Measurements from ENCODE around the gene GSX2.
"Not testable (repeated sequence)": the region's sequence is repeated elsewhere in the genome, so short reads cannot be mapped to it uniquely, and the experiment has no call there.

GSX2 gene

DNA sequence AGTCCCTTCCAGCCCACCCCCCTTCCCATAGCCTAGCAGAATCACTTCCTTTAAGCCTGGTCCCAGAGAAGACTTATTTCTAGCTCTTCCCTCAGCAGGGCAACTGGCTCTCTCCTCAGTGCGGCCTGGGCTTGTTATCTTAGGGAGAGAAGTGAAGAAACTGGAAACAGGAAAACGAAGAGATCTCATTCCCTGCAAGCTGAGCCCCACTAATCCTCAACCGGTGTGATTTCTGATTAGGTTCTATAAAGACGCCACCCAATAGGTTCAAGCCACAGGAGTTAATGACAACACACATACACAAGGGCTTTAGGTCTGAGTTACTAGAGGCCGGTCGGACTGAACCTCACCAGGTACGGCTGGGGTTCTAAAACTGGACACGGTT lies 3.2 kb downstream of the GSX2 start:
- no peak for DNase-seq (ENCODE audit: low read depth in 2 of 2)

DNA sequence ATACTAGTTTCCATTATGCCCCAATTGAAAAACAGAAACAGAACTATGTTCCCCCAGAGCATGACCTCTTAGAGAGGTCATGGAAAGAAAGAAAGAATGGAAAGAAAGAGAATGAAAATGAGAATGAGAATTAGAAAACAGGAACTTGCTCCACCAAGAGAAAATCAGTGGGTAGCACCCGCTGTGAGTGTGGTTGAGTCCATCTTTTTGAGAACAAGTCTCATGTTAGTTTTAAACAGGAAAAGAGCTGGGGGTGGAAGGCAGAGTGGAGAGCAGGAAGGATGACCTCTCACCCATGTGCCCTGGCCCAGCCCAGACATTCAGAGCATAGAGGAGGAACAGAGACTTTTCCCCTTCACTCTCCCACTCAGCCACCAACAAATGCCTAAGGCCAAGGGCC lies 4.9 kb downstream of the GSX2 start:
- no peak for DNase-seq (ENCODE audit: low read depth in 2 of 2)

DNA sequence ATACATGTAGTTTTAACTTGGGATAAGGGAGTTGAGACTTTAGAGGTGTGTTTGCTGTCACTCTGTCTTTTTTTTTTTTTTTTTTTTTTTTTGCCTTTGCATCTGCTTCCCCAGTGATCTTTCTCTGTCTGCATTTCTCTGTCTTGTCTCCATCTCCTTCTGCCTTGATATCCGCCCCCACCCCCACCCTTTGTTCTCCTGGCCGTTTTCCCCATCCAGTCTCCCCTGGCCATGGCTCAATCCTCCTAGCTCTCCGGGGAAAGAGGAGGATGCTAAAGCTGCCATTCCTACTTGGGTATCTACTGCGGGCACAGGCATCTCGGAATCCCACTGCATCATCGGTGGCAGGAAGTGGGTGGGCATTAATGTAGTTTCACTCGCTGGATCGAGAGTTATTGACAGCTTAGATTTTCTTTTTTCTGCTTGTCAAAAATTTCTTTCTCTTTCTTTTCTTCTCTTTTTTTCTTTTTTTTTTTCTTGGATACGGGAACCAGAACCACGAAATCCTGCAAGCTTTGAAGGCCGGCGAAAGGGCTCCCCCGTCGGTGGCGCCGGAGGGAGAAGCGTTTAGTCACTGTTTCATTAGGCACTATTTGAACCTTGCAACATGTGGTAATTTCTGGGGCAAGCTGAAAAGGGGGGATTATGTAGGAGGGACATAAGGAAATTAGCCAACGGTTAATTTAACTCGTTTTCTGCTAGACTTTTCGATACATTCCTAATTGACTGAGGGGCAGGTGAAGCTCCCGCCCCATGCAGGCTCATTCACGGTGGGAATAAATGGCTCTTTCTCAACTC lies 8.2 kb downstream of the GSX2 start:
- no peak for DNase-seq (ENCODE audit: low read depth in 2 of 2)

DNA sequence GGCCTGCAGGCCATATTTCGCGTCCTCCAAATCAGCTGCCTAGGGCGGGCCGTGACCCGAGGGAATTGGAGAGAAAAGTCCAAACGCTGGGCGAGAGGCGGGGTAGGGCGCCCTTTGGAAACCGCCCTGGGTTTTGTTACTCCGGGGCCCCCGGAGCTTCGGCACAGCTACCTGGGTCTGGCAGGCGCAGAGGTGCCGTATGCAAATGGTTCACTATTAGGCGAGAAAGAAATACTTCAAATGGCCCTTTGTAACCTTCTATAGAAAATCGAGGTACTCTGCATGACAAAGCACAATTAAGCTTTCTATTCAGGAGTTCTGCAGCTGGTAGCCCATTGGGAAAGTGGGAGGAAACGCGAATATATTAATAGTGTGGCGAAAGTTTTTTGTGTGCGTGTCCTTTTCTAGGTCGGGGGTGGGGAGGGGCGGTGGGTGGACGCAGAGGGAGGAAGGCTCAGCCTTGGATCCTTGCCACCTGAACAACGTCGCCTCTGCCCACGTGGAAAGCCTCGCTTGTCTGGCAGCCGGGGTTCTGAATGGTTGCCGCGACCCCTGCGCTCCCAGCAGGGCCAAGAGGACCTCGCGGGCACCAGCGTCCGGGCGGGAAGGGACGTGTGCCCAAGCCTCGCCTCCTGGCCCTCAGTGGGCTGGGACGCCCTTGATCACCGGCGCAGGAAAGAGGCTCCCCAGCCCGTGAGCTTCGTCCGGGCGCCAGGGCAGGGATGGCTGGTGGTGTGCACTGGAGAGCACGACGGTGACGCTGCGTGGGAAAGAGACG lies 9.5 kb downstream of the GSX2 start:
- no peak for DNase-seq (ENCODE audit: low read depth in 2 of 2)

DNA sequence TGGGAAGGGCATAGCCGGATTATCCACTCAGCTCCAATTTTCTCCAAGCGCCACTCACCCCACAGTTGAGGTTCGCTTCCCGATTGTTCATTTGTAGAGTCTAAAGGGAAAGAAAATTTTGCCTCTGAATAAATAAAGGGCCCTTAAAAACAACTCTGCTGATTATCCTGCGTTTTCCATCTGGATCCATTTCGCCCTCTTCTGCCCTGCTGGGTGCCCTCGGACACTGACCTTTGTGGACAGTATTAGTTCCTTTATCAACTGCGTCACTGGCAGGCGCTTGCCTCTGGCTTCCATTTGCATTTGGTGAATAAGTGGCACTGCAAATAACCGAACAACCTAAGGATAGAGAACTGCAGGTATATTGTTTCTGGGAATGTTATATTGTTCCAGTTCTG lies 10.1 kb downstream of the GSX2 start:
- DNase-seq (ENCODE audit: low read depth in 2 of 2), result no peak

DNA sequence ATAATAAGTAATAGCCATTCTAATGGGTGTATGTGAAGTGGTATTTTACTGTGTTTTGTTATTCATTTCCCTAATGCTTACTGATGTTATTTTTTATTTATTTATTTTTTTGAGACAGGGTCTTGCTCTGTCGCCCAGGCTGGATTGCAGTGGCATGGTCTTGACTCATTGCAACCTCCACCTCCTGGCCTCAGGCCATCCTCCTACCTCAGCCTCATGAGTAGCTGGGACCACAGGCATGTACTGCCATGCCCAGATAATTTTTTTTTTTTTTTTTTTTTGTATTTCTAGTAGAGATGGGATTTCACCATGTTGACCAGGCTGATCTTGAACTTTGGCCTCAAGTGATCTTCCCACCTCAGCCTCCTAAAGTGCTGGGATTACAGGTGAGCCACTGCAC lies 13.2 kb downstream of the GSX2 start:
- not testable (repeated sequence) for DNase-seq (ENCODE audit: low read depth in 2 of 2)

DNA sequence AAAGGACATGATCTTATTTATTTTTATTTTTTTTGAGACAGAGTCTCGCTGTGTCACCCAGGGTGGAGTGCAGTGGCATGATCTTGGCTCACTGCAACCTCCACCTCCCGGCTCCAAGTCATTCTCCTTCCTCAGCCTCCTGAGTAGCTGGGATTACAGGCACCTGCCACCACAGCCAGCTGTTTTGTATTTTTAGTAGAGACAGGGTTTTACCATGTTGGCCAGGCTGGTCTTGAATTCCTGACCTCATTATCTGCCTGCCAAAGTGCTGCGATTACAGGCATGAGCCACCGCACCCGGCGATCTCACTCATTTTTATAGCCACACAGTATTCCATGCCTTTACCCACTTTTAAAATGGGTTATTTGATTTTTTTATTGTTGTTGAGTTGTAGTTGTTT lies 16.3 kb downstream of the GSX2 start:
- DNase-seq (ENCODE audit: low read depth in 2 of 2), result not testable (repeated sequence)

- DNase-seq (ENCODE audit: low read depth in 2 of 2), result no peak
These were observed 19.1 kb downstream of the GSX2 start for GRCh38 chr4:54118850-54119589.

DNA sequence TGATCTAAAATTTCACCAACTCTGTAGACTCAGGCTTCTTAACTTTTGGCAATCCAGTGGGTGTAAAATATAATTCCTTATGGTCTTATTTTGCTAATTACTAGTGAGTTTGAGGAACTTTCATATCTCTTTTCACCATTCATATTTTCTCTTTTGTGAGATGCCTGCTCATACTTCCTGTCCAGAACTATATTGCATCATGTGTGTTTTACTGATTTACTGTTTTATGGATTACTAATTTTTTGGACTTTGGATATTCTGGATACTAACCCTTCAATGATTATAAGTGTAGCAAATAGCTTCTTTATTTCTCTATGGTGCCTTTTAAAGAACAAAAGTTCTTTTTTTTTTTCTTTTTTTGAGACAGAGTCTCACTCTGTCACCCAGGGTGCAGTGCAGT lies 20.6 kb downstream of the GSX2 start:
- no peak for DNase-seq (ENCODE audit: low read depth in 2 of 2)

- DNase-seq (ENCODE audit: low read depth in 2 of 2), result no peak
These were observed 27.7 kb downstream of the GSX2 start for GRCh38 chr4:54127660-54128059.

- not testable (repeated sequence) for DNase-seq (ENCODE audit: low read depth in 2 of 2)
These were observed 28.7 kb downstream of the GSX2 start for GRCh38 chr4:54128694-54129093.

DNA sequence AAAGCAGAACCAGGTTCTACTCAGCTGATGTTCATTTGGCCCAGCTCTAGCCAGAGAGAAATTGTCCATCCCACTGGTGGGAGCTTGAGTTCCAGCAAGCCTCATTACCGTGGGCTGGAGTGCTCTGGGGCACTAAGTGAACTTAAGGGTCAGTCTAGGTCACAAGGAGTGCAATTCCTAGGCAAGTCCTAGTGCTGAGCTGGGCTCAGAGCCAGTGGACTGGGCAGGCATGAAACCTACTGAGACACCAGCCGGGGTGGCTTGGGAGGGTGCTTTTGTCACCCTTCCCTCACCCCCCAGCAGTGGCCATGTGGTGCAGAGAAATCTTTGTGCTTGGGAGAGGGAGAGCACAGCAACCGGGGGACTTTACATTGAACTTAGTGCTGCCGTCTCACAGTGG lies 39.4 kb downstream of the GSX2 start:
- DNase-seq (ENCODE audit: low read depth in 2 of 2), result no peak

- no peak for DNase-seq (ENCODE audit: low read depth in 2 of 2)
These were observed 40.3 kb downstream of the GSX2 start for GRCh38 chr4:54140287-54140686.

DNA sequence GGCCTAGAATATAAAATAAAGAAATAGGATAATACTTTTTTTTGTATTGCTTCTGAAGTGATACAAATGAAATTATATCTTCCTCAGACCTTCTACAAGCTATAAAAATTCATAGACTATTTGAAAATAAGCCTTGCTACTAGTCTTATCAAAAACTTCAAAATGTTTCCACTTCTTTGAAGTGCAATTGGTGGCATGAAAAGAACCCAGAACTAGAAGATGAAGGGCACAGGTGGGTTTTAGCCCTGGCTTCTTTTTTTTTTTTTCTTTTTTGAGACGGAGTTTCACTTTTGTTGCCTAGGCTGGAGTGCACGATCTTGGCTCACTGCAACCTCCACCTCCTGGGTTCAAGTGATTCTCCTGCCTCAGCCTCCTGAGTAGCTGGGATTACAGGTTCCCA lies 44.2 kb downstream of the GSX2 start:
- DNase-seq (ENCODE audit: low read depth in 2 of 2), result no peak

GRCh38 chr4:54144661-54145171 lies 44.8 kb downstream of the GSX2 start:
- DNase-seq (ENCODE audit: low read depth in 2 of 2), result no peak

DNA sequence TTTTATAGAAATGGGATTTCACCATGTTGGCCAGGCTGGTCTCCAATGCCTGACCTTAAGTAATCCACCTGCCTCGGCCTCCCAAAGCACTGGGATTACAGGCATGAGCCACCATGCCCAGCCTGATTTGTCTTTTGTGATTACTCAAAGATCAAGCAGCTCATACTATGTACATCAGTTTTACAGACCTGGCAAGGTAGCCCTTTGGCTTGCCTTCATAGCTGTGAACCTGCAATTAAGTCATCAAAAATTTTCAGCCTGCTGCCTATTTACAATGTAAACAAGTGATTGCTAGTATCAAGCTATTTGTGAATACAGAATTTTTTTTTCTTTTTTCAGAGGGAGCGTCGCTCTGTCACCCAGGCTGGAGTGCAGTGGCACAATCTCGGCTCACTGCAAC lies 46.2 kb downstream of the GSX2 start:
- DNase-seq (ENCODE audit: low read depth in 2 of 2), result no peak

DNA sequence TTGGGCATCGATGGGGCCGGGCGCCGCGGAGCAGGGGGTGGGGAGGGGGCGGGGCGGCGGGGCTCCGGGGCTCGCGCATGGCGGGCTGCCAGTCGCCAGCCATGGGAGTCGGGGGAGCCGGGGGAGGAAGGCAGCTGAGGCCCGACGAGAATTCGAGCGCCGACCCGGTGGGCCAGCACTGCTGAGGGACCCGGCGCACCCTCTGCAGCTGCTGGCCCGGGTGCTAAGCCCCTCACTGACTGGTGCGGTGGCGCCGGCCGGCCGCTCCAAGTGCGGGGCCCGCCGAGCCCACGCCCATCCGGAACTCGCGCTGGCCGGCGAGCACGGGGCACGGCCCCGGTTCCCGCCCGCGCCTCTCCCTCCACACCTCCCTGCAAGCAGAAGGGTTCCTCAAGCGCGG lies 49.4 kb downstream of the GSX2 start:
- DNase-seq (ENCODE audit: low read depth in 2 of 2), result no peak

Measured in stimulated activated CD4-positive, alpha-beta T cell treated with anti-CD3 and anti-CD28 coated beads, Interleukin-12 subunit alpha, Interleukin-12 subunit beta, amount 100 ng/mL, for 24 hours (primary cell).